Measurements from ENCODE around the gene MMP23B.
A peak's percentile ranks its signal among the peaks of the same experiment; 100 is the strongest.

Gene MMP23B

GRCh38 chr1:1621173-1622009 is 10.6 kb upstream of the MMP23B start:
- WGBS, 2 donors (ENCODE audit: extremely low coverage in 2 of 2, insufficient read length in 2 of 2, insufficient replicate concordance in 1 of 2): no CpG with 5 or more reads among the region's 31 CpGs
- DNase-seq (ENCODE audit: low spot score): no peak
- Histone ChIP-seq H3K9ac (ENCODE audit: low read depth, low read length, poor library complexity) (peak overlapping the region; percentile 4), H4K91ac (ENCODE audit: low read depth, low read length, poor library complexity) (no peak overlapping the region), H3K27me3 (ENCODE audit: control insufficient read depth in 3 of 3, insufficient read depth in 3 of 3, low read depth in 1 of 3, low read length in 3 of 3) (no peaks in the 10 kb centered on the region), H2BK15ac (ENCODE audit: low read length) (no peak overlapping the region), H3K23ac (ENCODE audit: low read depth, low read length, poor library complexity) (no peak overlapping the region), H3K4me2 (ENCODE audit: insufficient read depth, low read length, poor library complexity, severe bottlenecking) (no peak overlapping the region), H3K4me3 (ENCODE audit: low read length in 2 of 2) (no peak overlapping the region), H3K36me3 (replicated peaks in 1 of 2; ENCODE audit: control insufficient read depth in 2 of 2, insufficient read depth in 2 of 2, low read length in 2 of 2) (peaks cover 12 to 17% of the 10 kb centered on the region in 2 donors), H3K14ac (ENCODE audit: low read length) (no peak overlapping the region), H2AFZ (ENCODE audit: low read length) (no peak overlapping the region), H2BK120ac (ENCODE audit: low read depth, low read length) (no peak overlapping the region), H3K9me3 (replicated peaks in 1 of 2; ENCODE audit: control insufficient read depth in 2 of 2, insufficient read depth in 1 of 2, low read depth in 1 of 2, low read length in 2 of 2) (no peaks in the 10 kb centered on the region), H3K4ac (ENCODE audit: low read length) (no peak overlapping the region), H2BK12ac (ENCODE audit: low read length) (no peak overlapping the region), H2BK5ac (ENCODE audit: low read length) (no peak overlapping the region), H3K79me1 (ENCODE audit: low read depth, low read length) (peaks cover 16% of the 10 kb centered on the region), H3K27ac (replicated peaks; ENCODE audit: low read length) (no peak overlapping the region), H3K18ac (ENCODE audit: low read length) (no peak overlapping the region), H4K8ac (ENCODE audit: low read depth, low read length) (peak overlapping the region; percentile 43), H2AK5ac (ENCODE audit: low read depth, low read length) (no peak overlapping the region), H3K4me1 (ENCODE audit: control insufficient read depth in 2 of 2, insufficient read depth in 1 of 2, low read depth in 1 of 2, low read length in 2 of 2) (peaks cover 4 to 8% of the 10 kb centered on the region in 2 donors)

- Histone ChIP-seq H3K4me1 (ENCODE audit: control insufficient read depth in 2 of 2, insufficient read depth in 1 of 2, low read depth in 1 of 2, low read length in 2 of 2) (peaks cover 0 to under 1% of the 10 kb centered on the region in 2 donors), H2BK12ac (ENCODE audit: low read length) (no peak overlapping the region), H2BK5ac (ENCODE audit: low read length) (no peak overlapping the region), H3K4ac (ENCODE audit: low read length) (no peak overlapping the region), H3K79me1 (ENCODE audit: low read depth, low read length) (peaks cover 10% of the 10 kb centered on the region), H3K4me2 (ENCODE audit: insufficient read depth, low read length, poor library complexity, severe bottlenecking) (no peak overlapping the region), H3K4me3 (ENCODE audit: low read length in 2 of 2) (no peak overlapping the region), H2AFZ (ENCODE audit: low read length) (no peak overlapping the region), H4K91ac (ENCODE audit: low read depth, low read length, poor library complexity) (no peak overlapping the region), H2BK15ac (ENCODE audit: low read length) (no peak overlapping the region), H3K23ac (ENCODE audit: low read depth, low read length, poor library complexity) (no peak overlapping the region), H3K36me3 (replicated peaks in 1 of 2; ENCODE audit: control insufficient read depth in 2 of 2, insufficient read depth in 2 of 2, low read length in 2 of 2) (peaks cover 8 to 14% of the 10 kb centered on the region in 2 donors), H3K9me3 (replicated peaks in 1 of 2; ENCODE audit: control insufficient read depth in 2 of 2, insufficient read depth in 1 of 2, low read depth in 1 of 2, low read length in 2 of 2) (no peaks in the 10 kb centered on the region), H3K18ac (ENCODE audit: low read length) (no peak overlapping the region), H3K9ac (ENCODE audit: low read depth, low read length, poor library complexity) (no peak overlapping the region), H2AK5ac (ENCODE audit: low read depth, low read length) (no peak overlapping the region), H3K27ac (replicated peaks; ENCODE audit: low read length) (no peak overlapping the region), H4K8ac (ENCODE audit: low read depth, low read length) (no peak overlapping the region), H2BK120ac (ENCODE audit: low read depth, low read length) (no peak overlapping the region), H3K14ac (ENCODE audit: low read length) (no peak overlapping the region), H3K27me3 (ENCODE audit: control insufficient read depth in 3 of 3, insufficient read depth in 3 of 3, low read depth in 1 of 3, low read length in 3 of 3) (no peaks in the 10 kb centered on the region)
- no peak for DNase-seq (ENCODE audit: low spot score)
- WGBS, 2 donors (ENCODE audit: extremely low coverage in 2 of 2, insufficient read length in 2 of 2, insufficient replicate concordance in 1 of 2): no CpG with 5 or more reads among the region's 21 CpGs
Observed at GRCh38 chr1:1622010-1622787, 9.8 kb upstream of the MMP23B start.

GRCh38 chr1:1622788-1623094 is 9.2 kb upstream of the MMP23B start:
- DNase-seq (ENCODE audit: low spot score): no peak
- Histone ChIP-seq H3K27me3 (ENCODE audit: control insufficient read depth in 3 of 3, insufficient read depth in 3 of 3, low read depth in 1 of 3, low read length in 3 of 3) (no peaks in the 10 kb centered on the region), H2AFZ (ENCODE audit: low read length) (no peak overlapping the region), H3K9me3 (replicated peaks in 1 of 2; ENCODE audit: control insufficient read depth in 2 of 2, insufficient read depth in 1 of 2, low read depth in 1 of 2, low read length in 2 of 2) (no peaks in the 10 kb centered on the region), H2BK15ac (ENCODE audit: low read length) (no peak overlapping the region), H2BK12ac (ENCODE audit: low read length) (no peak overlapping the region), H3K4me3 (ENCODE audit: low read length in 2 of 2) (no peak overlapping the region), H3K4me2 (ENCODE audit: insufficient read depth, low read length, poor library complexity, severe bottlenecking) (no peak overlapping the region), H3K18ac (ENCODE audit: low read length) (no peak overlapping the region), H3K14ac (ENCODE audit: low read length) (no peak overlapping the region), H2AK5ac (ENCODE audit: low read depth, low read length) (no peak overlapping the region), H2BK120ac (ENCODE audit: low read depth, low read length) (no peak overlapping the region), H3K27ac (replicated peaks; ENCODE audit: low read length) (no peak overlapping the region), H4K8ac (ENCODE audit: low read depth, low read length) (no peak overlapping the region), H3K79me1 (ENCODE audit: low read depth, low read length) (peaks cover 10% of the 10 kb centered on the region), H2BK5ac (ENCODE audit: low read length) (no peak overlapping the region), H3K4ac (ENCODE audit: low read length) (no peak overlapping the region), H3K9ac (ENCODE audit: low read depth, low read length, poor library complexity) (no peak overlapping the region), H3K36me3 (replicated peaks in 1 of 2; ENCODE audit: control insufficient read depth in 2 of 2, insufficient read depth in 2 of 2, low read length in 2 of 2) (peaks cover 4 to 8% of the 10 kb centered on the region in 2 donors), H4K91ac (ENCODE audit: low read depth, low read length, poor library complexity) (no peak overlapping the region), H3K23ac (ENCODE audit: low read depth, low read length, poor library complexity) (peak overlapping the region; percentile 22), H3K4me1 (ENCODE audit: control insufficient read depth in 2 of 2, insufficient read depth in 1 of 2, low read depth in 1 of 2, low read length in 2 of 2) (no peaks in the 10 kb centered on the region)
- no CpG with 5 or more reads among the region's 17 CpGs for WGBS, 2 donors (ENCODE audit: extremely low coverage in 2 of 2, insufficient read length in 2 of 2, insufficient replicate concordance in 1 of 2)

GRCh38 chr1:1623181-1623630 is 8.8 kb upstream of the MMP23B start:
- H3K9me3 ChIP-seq (replicated peaks in 1 of 2; ENCODE audit: control insufficient read depth in 2 of 2, insufficient read depth in 1 of 2, low read depth in 1 of 2, low read length in 2 of 2): no peaks in the 10 kb centered on the region
- H3K14ac ChIP-seq (ENCODE audit: low read length): no peak overlapping the region
- H4K8ac ChIP-seq (ENCODE audit: low read depth, low read length): no peak overlapping the region
- H3K27ac ChIP-seq (replicated peaks; ENCODE audit: low read length): no peak overlapping the region
- H4K91ac ChIP-seq (ENCODE audit: low read depth, low read length, poor library complexity): no peak overlapping the region
- peak overlapping the region; percentile 23 for H3K4ac ChIP-seq (ENCODE audit: low read length)
- H2AFZ ChIP-seq (ENCODE audit: low read length): no peak overlapping the region
- no peak overlapping the region for H2AK5ac ChIP-seq (ENCODE audit: low read depth, low read length)
- no peak overlapping the region for H2BK5ac ChIP-seq (ENCODE audit: low read length)
- H3K4me2 ChIP-seq (ENCODE audit: insufficient read depth, low read length, poor library complexity, severe bottlenecking): no peak overlapping the region
- peaks cover 6% of the 10 kb centered on the region for H3K79me1 ChIP-seq (ENCODE audit: low read depth, low read length)
- H2BK15ac ChIP-seq (ENCODE audit: low read length): no peak overlapping the region
- no peak overlapping the region for H3K4me3 ChIP-seq (ENCODE audit: low read length in 2 of 2)
- no CpG with 5 or more reads among the region's 33 CpGs for WGBS, 2 donors (ENCODE audit: extremely low coverage in 2 of 2, insufficient read length in 2 of 2, insufficient replicate concordance in 1 of 2)
- no peak overlapping the region for H2BK120ac ChIP-seq (ENCODE audit: low read depth, low read length)
- DNase-seq (ENCODE audit: low spot score): no peak
- H3K9ac ChIP-seq (ENCODE audit: low read depth, low read length, poor library complexity): no peak overlapping the region
- no peaks in the 10 kb centered on the region for H3K4me1 ChIP-seq (ENCODE audit: control insufficient read depth in 2 of 2, insufficient read depth in 1 of 2, low read depth in 1 of 2, low read length in 2 of 2)
- H3K23ac ChIP-seq (ENCODE audit: low read depth, low read length, poor library complexity): peak overlapping the region; percentile 1
- H3K27me3 ChIP-seq (ENCODE audit: control insufficient read depth in 3 of 3, insufficient read depth in 3 of 3, low read depth in 1 of 3, low read length in 3 of 3): no peaks in the 10 kb centered on the region
- H2BK12ac ChIP-seq (ENCODE audit: low read length): no peak overlapping the region
- peaks cover 0 to 4% of the 10 kb centered on the region in 2 donors for H3K36me3 ChIP-seq (replicated peaks in 1 of 2; ENCODE audit: control insufficient read depth in 2 of 2, insufficient read depth in 2 of 2, low read length in 2 of 2)
- H3K18ac ChIP-seq (ENCODE audit: low read length): no peak overlapping the region

All from neuronal stem cell (in vitro differentiated cells).